Measurements from ENCODE around the gene C22orf23.

C22orf23 gene

GRCh38 chr22:37897807-37898206, 55.6 kb downstream of the C22orf23 start:
- no peak for DNase-seq (ENCODE audit: low spot score)

GRCh38 chr22:37896939-37897338, 56.5 kb downstream of the C22orf23 start:
- no peak for DNase-seq (ENCODE audit: low spot score)

- DNase-seq (ENCODE audit: low spot score): no peak
Observed at GRCh38 chr22:37896181-37896592, 57.2 kb downstream of the C22orf23 start.

GRCh38 chr22:37894939-37895670, 58.3 kb downstream of the C22orf23 start:
- DNase-seq (ENCODE audit: low spot score): no peak

GRCh38 chr22:37893583-37893983, 59.8 kb downstream of the C22orf23 start:
- no peak for DNase-seq (ENCODE audit: low spot score)
